GM21576 (cell line): ENCODE data around the gene TMEM235.
"Not testable (repeated sequence)": the region's sequence is repeated elsewhere in the genome, so short reads cannot be mapped to it uniquely, and the experiment has no call there.

Source experiments
- ATAC-seq: cut with Tn5 transposase; IDR thresholded peaks from one replicate; pipeline ENCODE4 v1.9.1; 2021; ENCODE audit warnings: mild to moderate bottlenecking, moderate library complexity; ENCODE audit not compliant: unreplicated experiment

Gene TMEM235

GRCh38 chr17:78214706-78215061 is 16.7 kb upstream of the TMEM235 start:
- ATAC-seq: no peak

DNA sequence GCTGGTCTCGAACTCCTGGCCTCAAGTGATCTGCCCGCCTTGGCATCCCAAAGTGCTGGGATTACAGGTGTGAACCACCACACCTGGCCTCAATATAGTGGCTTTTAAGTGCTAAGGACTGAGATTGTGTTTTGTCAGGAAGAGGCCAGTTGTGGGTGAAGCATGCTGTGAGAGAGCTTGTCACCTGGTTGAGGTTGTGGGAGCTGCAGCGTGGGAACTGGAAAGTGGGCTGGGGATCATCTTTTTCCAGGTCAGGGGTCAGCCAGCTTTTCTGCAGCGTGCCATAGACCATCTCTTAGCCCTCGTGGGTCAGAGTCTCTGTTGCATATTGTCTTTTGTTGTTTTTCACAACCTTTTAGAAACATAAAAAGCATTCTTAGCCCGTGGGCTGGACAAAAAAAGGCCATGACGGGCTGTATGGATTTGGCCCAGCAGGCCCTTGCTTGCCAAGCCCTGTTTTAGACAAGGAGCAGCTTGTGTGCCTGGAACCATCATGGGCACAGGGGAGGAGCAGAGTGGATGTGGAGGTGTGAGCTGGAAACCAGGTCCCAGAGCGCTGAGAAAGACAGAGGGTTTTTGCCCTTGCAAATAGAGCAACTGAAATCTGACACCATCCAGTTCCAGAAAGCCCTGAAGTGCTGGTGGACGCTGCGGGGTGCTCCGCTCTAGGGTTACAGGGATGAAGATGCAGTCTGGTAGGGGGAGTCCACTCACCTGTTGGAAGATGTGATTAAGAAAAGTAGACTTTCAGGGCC is 11.9 kb upstream of the TMEM235 start:
- no peak for ATAC-seq

- no peak for ATAC-seq
Observed at GRCh38 chr17:78223061-78223460, 8.4 kb upstream of the TMEM235 start.

DNA sequence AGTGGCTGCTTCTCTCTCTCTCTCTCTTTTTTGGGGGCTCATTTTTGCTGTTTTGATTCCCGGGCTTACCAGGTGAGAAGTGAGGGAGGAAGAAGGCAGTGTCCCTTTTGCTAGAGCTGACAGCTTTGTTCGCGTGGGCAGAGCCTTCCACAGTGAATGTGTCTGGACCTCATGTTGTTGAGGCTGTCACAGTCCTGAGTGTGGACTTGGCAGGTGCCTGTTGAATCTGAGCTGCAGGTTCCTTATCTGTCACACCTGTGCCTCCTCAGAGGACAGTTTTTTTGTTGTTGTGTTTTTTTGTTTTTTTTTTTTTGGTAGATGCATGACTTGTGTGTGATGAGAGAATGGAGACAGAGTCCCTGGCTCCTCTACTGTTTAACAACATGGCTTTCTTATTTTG is 7.7 kb upstream of the TMEM235 start:
- no peak for ATAC-seq

GRCh38 chr17:78224231-78225087 is 7.0 kb upstream of the TMEM235 start:
- ATAC-seq: no peak

DNA sequence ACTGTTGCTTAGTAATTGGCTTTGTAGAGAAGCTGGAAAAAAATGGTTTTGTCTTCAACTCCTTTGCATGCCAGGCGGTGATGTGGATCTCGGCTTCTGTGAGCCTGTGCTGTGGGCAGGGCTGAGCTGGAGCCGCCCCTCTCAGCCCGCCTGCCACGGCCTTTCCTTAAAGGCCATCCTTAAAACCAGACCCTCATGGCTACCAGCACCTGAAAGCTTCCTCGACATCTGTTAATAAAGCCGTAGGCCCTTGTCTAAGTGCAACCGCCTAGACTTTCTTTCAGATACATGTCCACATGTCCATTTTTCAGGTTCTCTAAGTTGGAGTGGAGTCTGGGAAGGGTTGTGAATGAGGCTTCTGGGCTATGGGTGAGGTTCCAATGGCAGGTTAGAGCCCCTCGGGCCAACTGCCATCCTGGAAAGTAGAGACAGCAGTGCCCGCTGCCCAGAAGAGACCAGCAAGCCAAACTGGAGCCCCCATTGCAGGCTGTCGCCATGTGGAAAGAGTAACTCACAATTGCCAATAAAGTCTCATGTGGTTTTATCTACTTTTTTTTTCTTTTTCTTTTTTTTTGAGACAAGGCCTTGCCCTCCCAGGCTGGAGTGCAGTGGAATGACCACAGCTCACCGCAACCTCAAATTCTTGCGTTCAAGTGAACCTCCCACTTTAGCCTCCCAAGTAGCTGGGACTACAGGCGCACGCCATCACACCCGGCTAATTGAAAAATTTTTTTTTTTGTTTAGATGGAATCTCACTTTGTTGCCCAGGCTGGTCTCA is 6.2 kb upstream of the TMEM235 start:
- ATAC-seq: no peak

- no peak for ATAC-seq
Observed at GRCh38 chr17:78226055-78226758, 5.2 kb upstream of the TMEM235 start.

- ATAC-seq: no peak
Observed at GRCh38 chr17:78226759-78227454, 4.5 kb upstream of the TMEM235 start.

GRCh38 chr17:78227455-78227916 is 3.9 kb upstream of the TMEM235 start:
- ATAC-seq: no peak

- ATAC-seq: no peak
Observed at GRCh38 chr17:78228176-78228575, 3.3 kb upstream of the TMEM235 start.

DNA sequence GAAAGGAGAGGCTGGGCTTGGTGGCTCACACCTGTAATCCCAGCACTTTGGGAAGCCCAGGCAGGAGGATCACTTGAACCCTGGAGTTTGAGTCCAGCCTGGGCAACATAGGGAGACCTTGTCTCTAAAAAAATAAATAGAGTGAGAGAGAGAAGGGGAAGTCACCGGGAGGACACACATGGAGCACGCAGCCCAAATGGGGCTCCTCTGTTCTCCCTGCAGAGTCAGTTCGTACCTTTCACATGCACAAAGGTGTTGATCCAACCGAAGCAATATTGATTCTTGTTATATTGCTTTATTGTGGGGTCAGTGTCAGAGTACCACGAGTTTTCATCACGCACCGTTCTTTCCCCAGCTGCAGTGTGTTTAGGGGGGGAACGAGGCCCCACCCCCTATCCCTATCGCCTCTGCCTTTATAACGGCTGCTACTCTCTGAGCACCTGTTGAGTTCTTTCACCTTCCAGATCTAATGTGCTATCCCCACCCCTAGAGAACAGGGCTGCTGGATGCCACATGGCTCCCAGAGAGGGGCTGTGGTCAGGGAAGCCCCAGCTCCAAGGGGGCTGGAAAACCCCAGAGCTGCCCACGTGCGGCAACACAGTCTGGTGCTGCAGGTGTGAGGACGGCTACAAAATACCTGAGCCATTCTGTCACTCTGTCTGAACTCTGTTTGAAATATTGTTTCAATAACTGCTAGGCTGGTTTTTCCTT is 1.0 kb upstream of the TMEM235 start:
- no peak for ATAC-seq

GRCh38 chr17:78231991-78232858 is 794 bp downstream of the TMEM235 start:
- ATAC-seq: no peak

- no peak for ATAC-seq
Observed at GRCh38 chr17:78232859-78233173, 1.4 kb downstream of the TMEM235 start.

DNA sequence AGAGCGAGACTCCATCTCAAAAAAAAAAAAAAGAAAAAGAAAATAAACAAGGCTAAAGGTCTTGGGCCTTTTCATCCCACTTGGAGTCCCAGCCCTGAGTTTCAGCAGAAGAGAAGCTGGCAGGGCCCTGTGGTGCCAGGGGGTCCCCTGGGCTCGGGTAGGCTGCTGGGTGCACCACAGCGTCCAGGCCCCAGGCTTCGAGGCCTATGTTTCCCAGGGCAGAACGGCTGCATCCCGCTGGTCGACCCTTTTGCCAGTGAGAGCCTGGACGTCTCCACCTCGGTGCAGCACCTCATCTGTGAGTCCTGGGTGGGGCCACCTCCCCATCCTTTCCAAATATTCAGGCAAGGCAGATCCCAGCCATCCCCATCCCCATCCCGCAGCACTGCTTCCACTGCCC is 2.2 kb downstream of the TMEM235 start:
- no peak for ATAC-seq

- no peak for ATAC-seq
Observed at GRCh38 chr17:78234261-78234865, 2.9 kb downstream of the TMEM235 start.

GRCh38 chr17:78235022-78235421 is 3.6 kb downstream of the TMEM235 start:
- ATAC-seq: not testable (repeated sequence)

DNA sequence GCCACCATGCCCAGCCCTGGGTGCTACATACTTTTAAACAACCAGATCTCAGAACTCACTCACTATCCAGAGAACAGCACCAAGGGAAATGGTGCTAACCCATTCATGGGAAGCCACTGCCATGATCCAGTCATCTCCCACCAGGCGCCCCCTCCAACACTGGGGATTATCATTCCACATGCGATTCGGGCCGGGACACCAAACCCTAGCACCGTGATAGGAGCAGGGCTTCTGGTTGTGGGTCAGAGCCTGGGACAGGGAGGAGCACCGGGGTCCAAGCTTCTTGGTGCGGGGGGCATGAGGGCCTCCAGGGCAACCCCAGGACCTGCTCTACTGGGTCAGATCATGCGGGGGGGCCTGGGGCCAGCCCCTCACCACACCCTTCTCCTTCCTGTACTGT is 4.5 kb downstream of the TMEM235 start:
- no peak for ATAC-seq

- ATAC-seq: no peak
Observed at GRCh38 chr17:78236362-78237127, 5.1 kb downstream of the TMEM235 start.
